ENCODE results near the gene PPRC1.

The PPRC1 gene

DNA sequence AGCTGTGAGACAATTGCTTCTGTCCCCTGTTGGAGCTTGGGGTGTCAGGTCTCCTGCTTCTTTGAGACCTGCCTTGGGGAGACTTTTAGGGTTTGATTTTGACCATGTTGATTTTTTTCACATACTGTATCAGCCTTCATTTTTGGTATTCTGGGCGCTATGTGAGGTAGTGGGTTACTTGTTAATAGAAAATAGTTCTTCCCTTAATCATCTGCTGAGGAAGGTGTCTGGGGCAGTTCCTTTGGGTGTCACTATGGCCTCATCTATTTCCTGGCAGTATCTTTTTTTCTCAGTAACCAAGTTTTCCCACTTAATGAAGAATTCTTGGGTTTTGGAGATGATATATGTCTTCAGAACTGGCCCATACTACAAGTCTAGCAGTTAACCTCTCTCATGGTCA lies 14.7 kb downstream of the PPRC1 start:
- no peaks in the 10 kb centered on the region for H3K27me3 ChIP-seq
- no peak overlapping the region for H3K4me3 ChIP-seq (ENCODE audit: low read depth in 1 of 2, low read length in 1 of 2)
- no peak overlapping the region for H3K27ac ChIP-seq
- H3K4me1 ChIP-seq (ENCODE audit: control insufficient read depth in 1 of 2, insufficient read depth in 1 of 2, low read depth in 1 of 2, low read length in 1 of 2): peaks cover 2 to 8% of the 10 kb centered on the region in 2 experiments
- H3K9me3 ChIP-seq: no peaks in the 10 kb centered on the region
- TF ChIP-seq, protein P1, sequence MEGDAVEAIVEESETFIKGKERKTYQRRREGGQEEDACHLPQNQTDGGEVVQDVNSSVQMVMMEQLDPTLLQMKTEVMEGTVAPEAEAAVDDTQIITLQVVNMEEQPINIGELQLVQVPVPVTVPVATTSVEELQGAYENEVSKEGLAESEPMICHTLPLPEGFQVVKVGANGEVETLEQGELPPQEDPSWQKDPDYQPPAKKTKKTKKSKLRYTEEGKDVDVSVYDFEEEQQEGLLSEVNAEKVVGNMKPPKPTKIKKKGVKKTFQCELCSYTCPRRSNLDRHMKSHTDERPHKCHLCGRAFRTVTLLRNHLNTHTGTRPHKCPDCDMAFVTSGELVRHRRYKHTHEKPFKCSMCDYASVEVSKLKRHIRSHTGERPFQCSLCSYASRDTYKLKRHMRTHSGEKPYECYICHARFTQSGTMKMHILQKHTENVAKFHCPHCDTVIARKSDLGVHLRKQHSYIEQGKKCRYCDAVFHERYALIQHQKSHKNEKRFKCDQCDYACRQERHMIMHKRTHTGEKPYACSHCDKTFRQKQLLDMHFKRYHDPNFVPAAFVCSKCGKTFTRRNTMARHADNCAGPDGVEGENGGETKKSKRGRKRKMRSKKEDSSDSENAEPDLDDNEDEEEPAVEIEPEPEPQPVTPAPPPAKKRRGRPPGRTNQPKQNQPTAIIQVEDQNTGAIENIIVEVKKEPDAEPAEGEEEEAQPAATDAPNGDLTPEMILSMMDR (IDR thresholded peaks at IDR 0.05): no peak
- peaks cover 19% of the 10 kb centered on the region for H3K36me3 ChIP-seq

DNA sequence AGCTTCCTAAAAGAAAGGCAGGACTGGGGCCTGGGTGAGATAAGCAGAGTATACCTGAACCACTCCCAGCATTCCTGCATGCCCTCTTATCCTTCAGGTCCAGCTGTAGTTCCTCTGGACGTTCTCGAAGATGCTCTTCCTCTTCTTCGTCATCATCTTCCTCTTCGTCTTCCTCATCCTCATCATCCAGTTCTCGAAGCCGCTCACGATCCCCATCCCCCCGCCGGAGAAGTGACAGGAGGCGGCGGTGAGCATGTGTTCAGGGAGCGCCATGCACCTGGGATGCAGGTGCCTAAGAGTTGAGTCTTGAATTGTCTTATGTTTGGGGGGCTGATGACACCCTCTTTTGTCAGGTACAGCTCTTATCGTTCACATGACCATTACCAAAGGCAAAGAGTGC lies 15.4 kb downstream of the PPRC1 start:
- Histone ChIP-seq H3K27me3 (no peaks in the 10 kb centered on the region), H3K9me3 (no peaks in the 10 kb centered on the region), H3K4me3 (ENCODE audit: low read depth in 1 of 2, low read length in 1 of 2) (no peak overlapping the region), H3K27ac (no peak overlapping the region), H3K36me3 (peaks cover 13% of the 10 kb centered on the region), H3K4me1 (ENCODE audit: control insufficient read depth in 1 of 2, insufficient read depth in 1 of 2, low read depth in 1 of 2, low read length in 1 of 2) (peaks cover 9 to 15% of the 10 kb centered on the region in 2 experiments)
- TF ChIP-seq, protein P1 (IDR thresholded peaks at IDR 0.05): no peak

DNA sequence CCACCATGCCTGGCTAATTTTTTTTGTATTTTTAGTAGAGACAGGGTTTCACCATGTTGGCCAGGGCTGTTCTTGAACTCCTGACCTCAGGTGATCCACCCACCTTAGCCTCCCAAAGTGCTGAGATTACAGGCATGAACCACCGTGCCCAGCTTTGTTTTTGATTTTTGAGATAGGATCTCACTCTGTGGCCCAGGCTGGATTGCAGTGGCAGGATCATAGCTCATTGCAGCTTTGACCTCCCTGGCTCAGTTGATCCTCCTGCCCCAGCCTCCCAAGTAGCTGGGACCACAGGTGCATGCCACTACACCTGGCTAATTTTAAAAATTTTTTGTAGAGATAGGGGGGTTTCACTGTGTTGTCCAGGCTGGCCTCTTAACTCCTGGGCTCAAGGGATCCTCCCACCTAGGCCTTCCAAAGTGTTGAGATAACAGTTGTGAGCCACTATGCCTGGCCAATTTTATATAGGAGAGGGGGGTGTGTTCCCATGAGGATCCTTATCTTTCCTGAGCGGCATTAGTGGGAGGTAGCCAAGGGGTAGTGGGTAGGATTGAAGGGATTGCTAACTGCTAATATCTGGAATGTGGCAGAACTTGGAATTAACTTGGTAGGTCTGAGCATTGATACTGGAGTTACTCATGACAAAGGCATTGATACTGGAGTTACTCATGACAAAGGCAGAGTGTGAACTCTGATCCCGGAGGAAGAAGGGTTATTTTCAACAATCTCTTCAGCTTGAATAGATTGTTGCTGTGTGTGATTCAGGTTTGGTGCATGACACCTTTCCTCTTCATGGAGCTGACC lies 18.3 kb downstream of the PPRC1 start:
- TF ChIP-seq, protein P1 (IDR thresholded peaks at IDR 0.05): no peak
- Histone ChIP-seq H3K36me3 (peaks cover 4% of the 10 kb centered on the region), H3K4me3 (ENCODE audit: low read depth in 1 of 2, low read length in 1 of 2) (peak overlapping the region; percentile 80 to 94), H3K27me3 (no peaks in the 10 kb centered on the region), H3K27ac (peak overlapping the region; percentile 80), H3K4me1 (ENCODE audit: control insufficient read depth in 1 of 2, insufficient read depth in 1 of 2, low read depth in 1 of 2, low read length in 1 of 2) (peaks cover 11 to 18% of the 10 kb centered on the region in 2 experiments), H3K9me3 (no peaks in the 10 kb centered on the region)

DNA sequence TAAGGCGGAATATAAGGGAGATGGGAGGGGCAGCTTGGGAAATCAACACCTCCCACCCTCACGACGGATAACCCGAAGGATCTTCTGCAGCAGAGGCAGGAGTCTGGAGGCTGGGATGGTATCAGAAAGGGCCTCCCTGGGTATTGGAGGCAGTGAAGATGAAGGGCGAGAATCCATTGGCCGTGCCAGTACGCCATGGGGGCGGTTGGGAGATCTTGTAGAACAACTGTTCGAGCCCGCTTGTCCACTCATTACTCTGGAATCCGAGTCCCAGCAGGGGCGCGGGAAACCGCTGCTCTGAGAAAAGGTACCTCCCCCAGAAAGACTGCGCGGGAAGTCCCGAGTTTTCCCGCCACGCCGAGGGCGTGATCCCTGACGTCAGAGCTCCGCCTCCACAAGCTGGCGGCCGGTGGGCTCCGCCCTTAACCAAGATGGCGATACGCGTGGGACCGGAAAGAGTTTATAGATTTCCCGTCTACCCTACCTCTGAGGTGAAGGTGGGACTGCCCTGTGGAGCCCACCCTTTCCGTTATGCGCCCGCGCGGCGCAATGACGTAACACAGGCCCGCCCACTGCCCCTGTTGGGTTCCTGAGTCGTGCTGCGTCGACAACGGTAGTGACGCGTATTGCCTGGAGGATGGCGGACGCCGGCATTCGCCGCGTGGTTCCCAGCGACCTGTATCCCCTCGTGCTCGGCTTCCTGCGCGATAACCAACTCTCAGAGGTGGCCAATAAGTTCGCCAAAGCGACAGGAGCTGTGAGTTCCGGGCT lies 19.1 kb downstream of the PPRC1 start, which contains the start of gene NOLC1:
TSS of gene NOLC1 (plus strand) at position 616 of the 771 bp plus-strand sequence. CDS start at position 638, 22 bp downstream.
- Histone ChIP-seq H3K27ac (peak within 1 kb of the TSS; percentile 80), H3K4me3 (ENCODE audit: low read depth in 1 of 2, low read length in 1 of 2) (peak within 1 kb of the TSS; percentile 80 to 94), H3K4me1 (ENCODE audit: control insufficient read depth in 1 of 2, insufficient read depth in 1 of 2, low read depth in 1 of 2, low read length in 1 of 2) (peaks cover 11 to 18% of the 10 kb centered on the region in 2 experiments), H3K27me3 (no peaks in the 10 kb centered on the region), H3K9me3 (no peaks in the 10 kb centered on the region), H3K36me3 (peaks cover 4% of the 10 kb centered on the region)
- TF ChIP-seq, protein P1 (IDR thresholded peaks at IDR 0.05): no peak

DNA sequence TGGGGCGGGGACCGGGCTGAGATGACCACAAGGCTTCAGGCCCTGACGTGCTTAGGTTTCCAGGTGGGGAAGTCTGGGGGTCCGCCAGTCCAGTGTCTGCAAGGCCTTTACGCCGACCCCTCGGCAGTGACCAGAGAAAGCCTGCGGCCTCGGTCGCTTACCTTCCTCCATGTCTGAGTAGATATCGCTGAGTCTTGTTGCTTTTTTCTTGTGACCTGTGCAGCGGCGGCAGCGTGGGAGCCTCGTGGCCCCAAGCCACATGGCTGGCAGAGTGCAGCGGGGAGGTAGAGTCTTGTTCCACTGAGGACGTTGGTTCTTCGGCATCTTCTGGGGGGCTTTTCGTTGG lies 19.7 kb downstream of the PPRC1 start:
- Histone ChIP-seq H3K9me3 (no peaks in the 10 kb centered on the region), H3K36me3 (peaks cover 10% of the 10 kb centered on the region), H3K27me3 (no peaks in the 10 kb centered on the region), H3K4me1 (ENCODE audit: control insufficient read depth in 1 of 2, insufficient read depth in 1 of 2, low read depth in 1 of 2, low read length in 1 of 2) (peaks cover 11 to 18% of the 10 kb centered on the region in 2 experiments), H3K4me3 (ENCODE audit: low read depth in 1 of 2, low read length in 1 of 2) (peak overlapping the region; percentile 80 to 94), H3K27ac (peak overlapping the region; percentile 80)
- TF ChIP-seq, protein P1 (IDR thresholded peaks at IDR 0.05): no peak

Measured in neutrophil (primary cell).